ENCODE data around the gene USP10.

Gene USP10

DNA sequence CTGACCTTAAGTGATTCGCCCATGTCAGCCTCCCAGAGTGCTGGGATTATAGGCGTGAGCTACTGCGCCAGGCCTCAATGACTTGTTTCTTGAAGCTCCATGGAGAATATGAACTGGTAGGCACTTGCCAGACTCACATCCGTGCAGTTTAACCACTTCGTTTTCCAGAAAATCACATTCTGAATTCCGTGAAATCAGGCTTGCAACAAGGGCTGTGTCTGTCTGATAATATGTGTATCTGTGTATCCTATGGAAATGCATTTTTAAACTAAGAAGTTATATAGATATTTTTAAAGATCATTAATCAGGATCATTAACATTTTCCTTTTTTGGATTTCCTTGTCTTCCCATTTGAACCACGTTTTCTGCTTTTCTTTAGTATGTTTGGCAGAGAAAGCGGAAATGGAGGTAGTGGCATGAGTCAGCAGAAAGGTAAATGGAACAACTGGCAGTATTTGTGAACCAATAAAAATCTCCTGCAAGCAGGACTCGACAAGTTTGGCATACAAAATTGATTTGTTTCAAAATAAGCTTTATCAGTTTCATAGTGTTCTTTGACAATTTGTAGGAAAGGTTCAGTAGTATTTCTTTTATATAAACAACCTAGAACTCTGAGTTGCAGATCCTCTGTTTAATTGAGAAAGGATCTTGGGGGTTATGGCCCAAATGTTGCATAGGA is 33.0 kb downstream of the USP10 start:
- H3K4me3 ChIP-seq (ENCODE audit: low read depth, low read length), result no peak overlapping the region
- TF ChIP-seq, protein P1, sequence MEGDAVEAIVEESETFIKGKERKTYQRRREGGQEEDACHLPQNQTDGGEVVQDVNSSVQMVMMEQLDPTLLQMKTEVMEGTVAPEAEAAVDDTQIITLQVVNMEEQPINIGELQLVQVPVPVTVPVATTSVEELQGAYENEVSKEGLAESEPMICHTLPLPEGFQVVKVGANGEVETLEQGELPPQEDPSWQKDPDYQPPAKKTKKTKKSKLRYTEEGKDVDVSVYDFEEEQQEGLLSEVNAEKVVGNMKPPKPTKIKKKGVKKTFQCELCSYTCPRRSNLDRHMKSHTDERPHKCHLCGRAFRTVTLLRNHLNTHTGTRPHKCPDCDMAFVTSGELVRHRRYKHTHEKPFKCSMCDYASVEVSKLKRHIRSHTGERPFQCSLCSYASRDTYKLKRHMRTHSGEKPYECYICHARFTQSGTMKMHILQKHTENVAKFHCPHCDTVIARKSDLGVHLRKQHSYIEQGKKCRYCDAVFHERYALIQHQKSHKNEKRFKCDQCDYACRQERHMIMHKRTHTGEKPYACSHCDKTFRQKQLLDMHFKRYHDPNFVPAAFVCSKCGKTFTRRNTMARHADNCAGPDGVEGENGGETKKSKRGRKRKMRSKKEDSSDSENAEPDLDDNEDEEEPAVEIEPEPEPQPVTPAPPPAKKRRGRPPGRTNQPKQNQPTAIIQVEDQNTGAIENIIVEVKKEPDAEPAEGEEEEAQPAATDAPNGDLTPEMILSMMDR (IDR thresholded peaks at IDR 0.05; ENCODE audit: low read depth, low read length), result no peak
- no peaks in the 10 kb centered on the region for H3K36me3 ChIP-seq
- no peaks in the 10 kb centered on the region for H3K9me3 ChIP-seq (ENCODE audit: severe bottlenecking)
- H3K27ac ChIP-seq, result no peak overlapping the region
- no peaks in the 10 kb centered on the region for H3K27me3 ChIP-seq (ENCODE audit: insufficient read depth, low read depth, severe bottlenecking)
- no peak for DNase-seq

DNA sequence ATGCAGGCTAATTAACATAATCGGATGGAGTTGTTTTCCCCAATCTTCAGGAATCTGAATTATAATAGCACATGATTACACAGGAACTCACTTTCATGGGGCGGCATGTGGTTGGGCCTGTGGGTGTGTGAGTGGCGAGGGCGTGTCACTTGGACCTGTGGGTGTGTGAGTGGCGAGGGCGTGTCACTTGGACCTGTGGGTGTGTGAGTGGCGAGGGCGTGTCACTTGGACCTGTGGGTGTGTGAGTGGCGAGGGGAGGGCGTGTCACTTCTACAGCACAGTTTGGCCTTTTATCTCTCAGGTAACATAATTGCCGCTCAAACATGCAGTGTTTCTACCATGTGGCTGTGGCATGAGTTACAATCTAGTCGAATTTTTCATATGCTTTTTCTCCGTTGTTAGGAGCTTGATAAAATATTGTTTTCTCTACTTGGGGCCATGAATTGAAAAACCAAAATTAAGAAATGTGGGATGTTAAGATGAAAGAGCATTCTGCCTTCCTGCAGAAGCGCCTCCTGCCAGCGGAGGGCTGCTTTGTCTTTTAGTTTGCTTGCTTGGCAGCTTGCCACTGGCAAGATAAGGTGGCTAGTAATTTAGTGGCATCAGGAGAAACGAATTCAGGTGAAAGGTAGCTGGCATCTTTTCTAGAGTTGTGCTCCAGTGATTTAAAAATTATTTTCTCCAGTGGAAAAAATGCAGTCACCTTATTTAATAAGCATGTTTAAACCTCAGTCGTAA is 36.2 kb downstream of the USP10 start:
- TF ChIP-seq, protein P1 (IDR thresholded peaks at IDR 0.05; ENCODE audit: low read depth, low read length), result no peak
- DNase-seq, result no peak
- Histone ChIP-seq H3K27me3 (ENCODE audit: insufficient read depth, low read depth, severe bottlenecking) (no peaks in the 10 kb centered on the region), H3K4me3 (ENCODE audit: low read depth, low read length) (no peak overlapping the region), H3K9me3 (ENCODE audit: severe bottlenecking) (no peaks in the 10 kb centered on the region), H3K36me3 (no peaks in the 10 kb centered on the region), H3K27ac (no peak overlapping the region)

DNA sequence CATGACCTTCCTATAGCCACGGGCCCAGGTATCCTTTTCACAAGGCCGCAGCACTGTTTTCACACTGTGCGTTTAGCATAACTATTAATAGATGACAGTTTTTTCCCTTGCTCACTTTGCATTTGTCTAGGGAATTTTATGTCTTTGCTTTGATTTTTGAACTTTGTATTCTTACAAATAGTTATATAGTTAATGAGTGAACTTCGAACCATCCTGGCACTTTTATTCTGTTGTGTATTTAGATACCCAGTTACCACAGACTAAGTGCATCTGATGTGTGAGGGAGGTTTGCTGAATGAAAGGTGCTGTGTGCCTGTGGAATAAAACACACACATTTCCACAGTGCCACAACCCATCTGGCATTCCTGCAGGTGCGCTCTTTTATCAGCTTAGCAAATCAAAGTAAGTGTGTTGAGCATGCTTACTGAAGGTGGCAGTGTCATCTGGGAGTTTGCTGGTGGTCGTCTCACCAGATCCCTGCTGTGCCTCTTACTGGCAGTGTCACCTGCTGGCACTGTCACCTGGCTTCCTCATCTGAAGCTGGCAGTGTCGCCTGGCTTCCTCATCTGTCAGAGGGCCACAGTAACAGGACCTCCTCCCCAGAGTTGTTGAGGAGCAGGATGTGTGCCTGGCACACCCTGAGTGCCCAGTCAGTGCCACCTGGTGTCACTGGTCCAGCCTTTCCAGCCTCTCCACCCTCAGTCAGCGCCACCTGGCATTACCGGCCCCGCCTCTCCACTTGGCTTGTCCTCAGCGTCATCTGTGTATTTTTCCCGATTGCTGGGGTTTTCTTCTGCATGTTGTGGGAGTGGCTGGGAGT is 37.6 kb downstream of the USP10 start:
- Histone ChIP-seq H3K4me3 (ENCODE audit: low read depth, low read length) (no peak overlapping the region), H3K27me3 (ENCODE audit: insufficient read depth, low read depth, severe bottlenecking) (no peaks in the 10 kb centered on the region), H3K27ac (no peak overlapping the region), H3K9me3 (ENCODE audit: severe bottlenecking) (no peaks in the 10 kb centered on the region), H3K36me3 (no peaks in the 10 kb centered on the region)
- TF ChIP-seq, protein P1 (IDR thresholded peaks at IDR 0.05; ENCODE audit: low read depth, low read length), result no peak
- DNase-seq, result no peak

DNA sequence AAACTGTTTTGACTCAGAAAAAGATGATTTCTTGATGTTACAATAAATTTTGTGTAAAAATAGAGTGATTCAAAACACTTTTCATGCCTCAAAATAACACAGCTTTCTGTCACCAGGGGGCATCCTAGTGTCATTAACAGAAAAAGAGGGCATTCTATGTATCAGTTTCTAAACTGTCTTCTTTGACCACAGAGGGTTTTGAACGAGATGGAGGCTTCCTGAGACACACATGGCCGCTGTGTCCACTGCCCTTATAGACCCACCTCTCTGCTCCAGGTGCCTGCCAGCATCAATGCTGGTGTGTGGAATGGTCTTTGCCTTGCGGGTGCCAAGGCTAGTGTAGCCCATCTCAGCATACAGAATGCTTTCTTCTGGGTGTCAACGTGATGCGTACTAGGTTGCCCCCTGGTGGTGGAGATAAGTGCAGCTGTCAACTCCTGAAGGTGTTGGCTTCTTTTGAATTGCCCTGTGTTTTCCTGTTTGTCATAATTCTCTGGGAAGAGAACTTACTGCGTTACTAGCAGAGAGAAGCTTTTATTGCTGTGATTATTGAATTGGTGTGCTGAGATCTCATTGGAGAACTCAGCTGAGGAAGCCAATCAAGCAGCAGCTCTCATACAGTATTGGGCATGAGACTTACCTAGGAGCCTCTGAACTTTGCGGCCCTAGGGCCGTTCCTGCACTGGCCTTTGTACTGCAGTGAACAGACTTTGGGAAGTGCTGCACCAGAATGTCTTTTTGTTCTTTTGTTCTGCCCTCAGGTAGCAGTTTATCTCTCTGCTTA is 38.6 kb downstream of the USP10 start:
- no peak overlapping the region for H3K27ac ChIP-seq
- no peaks in the 10 kb centered on the region for H3K36me3 ChIP-seq
- no peaks in the 10 kb centered on the region for H3K9me3 ChIP-seq (ENCODE audit: severe bottlenecking)
- no peak overlapping the region for H3K4me3 ChIP-seq (ENCODE audit: low read depth, low read length)
- H3K27me3 ChIP-seq (ENCODE audit: insufficient read depth, low read depth, severe bottlenecking), result no peaks in the 10 kb centered on the region
- TF ChIP-seq, protein P1 (IDR thresholded peaks at IDR 0.05; ENCODE audit: low read depth, low read length), result peak; percentile 73
- DNase-seq, result peak; percentile 61

DNA sequence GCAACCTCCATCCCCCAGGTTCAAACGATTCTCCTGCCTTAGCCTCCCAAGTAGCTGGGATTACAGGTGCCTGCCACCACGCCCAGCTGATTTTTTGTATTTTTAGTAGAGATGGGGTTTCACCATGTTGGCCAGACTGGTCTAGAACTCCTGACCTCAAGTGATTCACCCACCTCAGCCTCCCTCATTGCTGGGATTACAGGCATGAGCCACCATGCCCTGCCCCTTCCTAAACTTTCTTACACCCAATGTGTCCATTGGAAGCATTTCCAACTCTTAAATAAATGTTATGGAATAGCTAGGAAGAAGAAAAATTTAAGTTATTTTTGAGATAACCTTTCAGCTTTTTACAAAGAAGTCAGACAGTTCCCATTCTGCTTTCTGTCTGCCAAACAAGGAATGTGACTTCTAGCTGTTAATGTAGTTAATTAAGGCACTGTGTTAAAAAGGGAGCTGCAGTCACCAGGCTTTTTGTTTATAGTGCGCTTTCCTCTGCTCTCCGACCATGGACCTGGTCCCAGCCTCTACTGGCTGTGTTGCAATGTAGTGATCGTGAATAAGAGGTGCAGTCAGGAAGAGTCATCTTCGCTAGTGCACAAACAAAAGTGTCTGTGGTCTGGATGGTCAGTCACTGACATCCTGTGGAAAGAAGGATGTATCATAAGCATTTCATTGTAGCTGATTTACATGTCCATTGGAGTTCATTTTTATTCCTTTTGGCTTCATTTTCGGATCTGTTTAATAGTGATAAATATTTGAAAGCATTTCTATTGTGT is 39.7 kb downstream of the USP10 start:
- Histone ChIP-seq H3K36me3 (no peaks in the 10 kb centered on the region), H3K9me3 (ENCODE audit: severe bottlenecking) (no peaks in the 10 kb centered on the region), H3K27ac (no peak overlapping the region), H3K27me3 (ENCODE audit: insufficient read depth, low read depth, severe bottlenecking) (no peaks in the 10 kb centered on the region), H3K4me3 (ENCODE audit: low read depth, low read length) (no peak overlapping the region)
- TF ChIP-seq, protein P1 (IDR thresholded peaks at IDR 0.05; ENCODE audit: low read depth, low read length), result no peak
- no peak for DNase-seq

Measured in WERI-Rb-1 (cell line).